ENCODE results near the gene ADD2. TPM values are rescaled to one million over a fixed set of nuclear protein-coding genes. Genes with fewer than 3 reads are reported as not detected.
A peak's percentile ranks its signal among the peaks of the same experiment; 100 is the strongest.

The ADD2 gene
- total and polyA plus RNA-seq, 12 donors: 0.20 to 5.6 (median 1.9) TPM; not detected in 1

DNA sequence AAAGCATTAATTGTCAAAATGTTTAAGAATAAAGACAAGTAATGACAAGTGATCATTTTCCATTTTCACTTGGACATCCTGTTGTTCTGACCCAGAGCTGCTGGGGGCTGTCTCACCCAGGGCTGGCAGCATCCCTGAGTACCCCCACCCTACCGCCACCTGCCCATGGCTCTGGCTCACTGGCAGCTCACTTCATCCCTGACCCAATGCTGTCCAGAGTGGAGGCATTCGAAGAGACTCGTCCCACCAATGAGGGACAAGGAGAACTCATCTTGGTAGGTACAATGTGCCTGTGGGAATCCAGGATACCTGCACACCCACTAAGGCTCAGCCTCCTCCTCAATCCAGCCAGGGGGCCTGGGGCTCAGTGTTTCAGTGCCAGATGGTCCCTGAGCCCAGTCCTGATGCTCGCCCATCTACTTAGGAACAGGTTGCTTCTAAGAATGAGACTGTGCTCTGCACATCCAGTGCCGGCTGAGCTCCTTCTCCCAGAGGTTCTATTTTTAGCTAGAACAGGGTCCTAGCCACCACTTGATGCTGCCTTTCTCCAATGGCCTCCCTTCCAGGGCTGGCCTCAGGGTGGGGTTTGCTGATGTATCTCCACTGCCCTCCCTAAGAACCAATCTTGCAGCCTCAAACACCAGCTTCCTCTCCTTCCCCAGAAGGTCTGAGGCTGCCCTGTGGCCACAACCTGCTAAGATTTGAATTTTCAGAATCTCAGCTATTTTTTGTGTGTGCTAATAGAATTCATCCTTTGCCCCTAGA is 53.7 kb downstream of the ADD2 start:
- TF ChIP-seq POLR2A (IDR thresholded peaks at IDR 0.05): no peak
- TF ChIP-seq, protein P1, sequence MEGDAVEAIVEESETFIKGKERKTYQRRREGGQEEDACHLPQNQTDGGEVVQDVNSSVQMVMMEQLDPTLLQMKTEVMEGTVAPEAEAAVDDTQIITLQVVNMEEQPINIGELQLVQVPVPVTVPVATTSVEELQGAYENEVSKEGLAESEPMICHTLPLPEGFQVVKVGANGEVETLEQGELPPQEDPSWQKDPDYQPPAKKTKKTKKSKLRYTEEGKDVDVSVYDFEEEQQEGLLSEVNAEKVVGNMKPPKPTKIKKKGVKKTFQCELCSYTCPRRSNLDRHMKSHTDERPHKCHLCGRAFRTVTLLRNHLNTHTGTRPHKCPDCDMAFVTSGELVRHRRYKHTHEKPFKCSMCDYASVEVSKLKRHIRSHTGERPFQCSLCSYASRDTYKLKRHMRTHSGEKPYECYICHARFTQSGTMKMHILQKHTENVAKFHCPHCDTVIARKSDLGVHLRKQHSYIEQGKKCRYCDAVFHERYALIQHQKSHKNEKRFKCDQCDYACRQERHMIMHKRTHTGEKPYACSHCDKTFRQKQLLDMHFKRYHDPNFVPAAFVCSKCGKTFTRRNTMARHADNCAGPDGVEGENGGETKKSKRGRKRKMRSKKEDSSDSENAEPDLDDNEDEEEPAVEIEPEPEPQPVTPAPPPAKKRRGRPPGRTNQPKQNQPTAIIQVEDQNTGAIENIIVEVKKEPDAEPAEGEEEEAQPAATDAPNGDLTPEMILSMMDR (IDR thresholded peaks at IDR 0.05): no peak
- Histone ChIP-seq H3K27me3 (no peaks in the 10 kb centered on the region), H3K4me1 (replicated peaks in 1 of 2) (no peaks in the 10 kb centered on the region), H3K9me3 (replicated peaks in 1 of 3) (no peaks in the 10 kb centered on the region), H3K4me3 (no peak overlapping the region), H3K36me3 (replicated peaks in 1 of 2) (no peaks in the 10 kb centered on the region), H3K27ac (no peak overlapping the region)
- DNase-seq: peak in 1 of 7 donors; percentile 35
- intact Hi-C loops (cut with DNase I): no loop called here
- 84 to 97% (median 93%) methylated on average over 5 of the region's 5 CpGs for WGBS, 4 donors

DNA sequence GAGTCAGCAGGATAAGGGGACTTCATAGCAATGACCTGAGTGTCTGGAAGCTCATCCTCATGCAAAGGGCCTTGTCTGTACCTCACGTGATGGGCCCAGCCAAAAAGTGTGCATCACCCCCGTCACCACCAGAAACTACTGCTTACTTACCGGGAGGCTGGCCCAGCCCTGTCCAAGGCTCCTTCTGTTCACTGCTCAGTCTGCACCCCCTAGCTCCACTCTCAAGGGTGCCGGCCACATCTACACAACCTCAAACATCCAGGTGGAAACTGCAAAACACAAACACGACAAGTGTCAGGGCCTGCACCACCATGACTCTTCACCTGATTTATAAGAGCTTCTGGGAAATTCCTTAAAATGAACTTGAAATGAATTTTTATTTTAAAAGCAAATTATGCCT is 55.1 kb downstream of the ADD2 start:
- H3K27ac ChIP-seq: no peak overlapping the region

DNA sequence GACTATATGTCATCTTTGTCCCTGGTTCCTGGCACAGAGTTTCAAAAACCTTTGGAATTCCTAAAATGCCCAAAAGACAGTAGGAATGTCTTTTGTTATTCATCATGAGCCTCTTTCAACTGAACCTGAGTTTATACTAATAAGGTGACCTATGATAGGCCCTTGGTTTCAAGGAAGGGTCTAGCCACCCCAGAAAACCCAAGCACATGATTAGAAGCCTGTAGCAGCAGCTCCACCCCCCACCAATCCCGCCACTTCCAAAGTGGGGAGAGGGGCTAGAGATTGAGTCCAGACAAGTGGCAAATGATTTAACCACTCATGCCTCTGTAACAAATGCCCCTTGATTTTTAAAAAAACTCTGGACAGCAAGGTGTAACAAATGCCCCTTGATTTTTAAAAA is 56.8 kb downstream of the ADD2 start:
- no peak for DNase-seq
- 90 to 94% (median 92%) methylated on average over 1 of the region's 1 CpG for WGBS, 4 donors
- intact Hi-C loops (cut with DNase I): no loop called here
- TF ChIP-seq, protein P1 (IDR thresholded peaks at IDR 0.05): no peak
- no peak for TF ChIP-seq POLR2A (IDR thresholded peaks at IDR 0.05)
- Histone ChIP-seq H3K4me1 (replicated peaks in 1 of 2) (no peaks in the 10 kb centered on the region), H3K9me3 (replicated peaks in 1 of 3) (no peaks in the 10 kb centered on the region), H3K27me3 (no peaks in the 10 kb centered on the region), H3K27ac (no peak overlapping the region), H3K36me3 (replicated peaks in 1 of 2) (no peaks in the 10 kb centered on the region), H3K4me3 (no peak overlapping the region)

More for the DNA sequence above, 55.1 kb downstream of the ADD2 start:
- 90 to 100% (median 96%) methylated on average over 4 to 5 of the region's 5 CpGs for WGBS, 4 donors
- peak in 1 of 7 donors; percentile 18 for DNase-seq
- no peaks in the 10 kb centered on the region for H3K36me3 ChIP-seq (replicated peaks in 1 of 2)
- no peak for TF ChIP-seq POLR2A (IDR thresholded peaks at IDR 0.05)
- TF ChIP-seq, protein P1 (IDR thresholded peaks at IDR 0.05): no peak
- H3K4me3 ChIP-seq: no peak overlapping the region
- H3K27me3 ChIP-seq: no peaks in the 10 kb centered on the region
- H3K9me3 ChIP-seq (replicated peaks in 1 of 3): no peaks in the 10 kb centered on the region
- intact Hi-C loops (cut with DNase I): no loop called here
- no peaks in the 10 kb centered on the region for H3K4me1 ChIP-seq (replicated peaks in 1 of 2)

DNA sequence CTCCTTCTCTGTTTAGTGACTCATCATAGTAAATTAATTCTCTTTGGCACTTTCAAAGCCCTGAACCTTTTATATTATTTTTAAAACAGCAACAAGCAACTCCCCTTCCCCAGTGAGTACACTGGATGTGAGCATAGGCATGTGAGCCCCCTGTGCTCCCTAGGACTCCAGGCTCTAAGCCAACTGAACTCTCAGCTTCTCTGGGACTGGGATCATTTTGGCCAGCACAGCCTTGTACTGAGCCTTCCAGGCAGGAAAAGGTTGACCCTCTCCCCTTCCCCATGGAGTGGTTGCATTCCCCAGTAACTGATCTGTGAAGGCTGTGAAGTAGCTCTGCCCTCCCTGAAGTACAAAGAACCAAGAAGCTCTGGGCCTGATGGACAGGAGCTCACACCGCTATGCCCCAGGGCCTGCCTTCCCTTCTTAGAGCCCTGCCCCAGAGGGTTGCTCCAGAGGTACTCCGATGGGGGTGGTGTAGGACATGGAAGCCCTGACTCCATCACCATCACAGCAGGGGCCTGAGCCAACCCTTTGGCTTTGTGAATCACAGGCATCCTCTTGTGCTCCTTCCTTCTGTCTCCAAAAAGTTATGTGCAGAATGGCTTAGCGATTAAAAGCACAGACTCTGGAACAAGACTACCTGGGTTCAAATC is 57.8 kb downstream of the ADD2 start:
- Histone ChIP-seq H3K4me1 (replicated peaks in 1 of 2) (no peaks in the 10 kb centered on the region), H3K36me3 (replicated peaks in 1 of 2) (no peaks in the 10 kb centered on the region), H3K27ac (no peak overlapping the region), H3K27me3 (no peaks in the 10 kb centered on the region), H3K4me3 (no peak overlapping the region), H3K9me3 (replicated peaks in 1 of 3) (no peaks in the 10 kb centered on the region)
- TF ChIP-seq POLR2A (IDR thresholded peaks at IDR 0.05): no peak
- TF ChIP-seq, protein P1 (IDR thresholded peaks at IDR 0.05): no peak
- intact Hi-C loops (cut with DNase I): no loop called here
- DNase-seq: no peak
- WGBS, 4 donors: 89 to 100% (median 95%) methylated on average over 2 to 3 of the region's 3 CpGs

Data from adrenal gland (tissue), 12 donors.